OCI-M1 (cell line): Measurements from ENCODE around the gene TIFAB.

Source experiments
- DNase-seq: peaks from one replicate; lab custom pipeline; 2025; lab: John Stamatoyannopoulos, UW

TIFAB gene, protein sequence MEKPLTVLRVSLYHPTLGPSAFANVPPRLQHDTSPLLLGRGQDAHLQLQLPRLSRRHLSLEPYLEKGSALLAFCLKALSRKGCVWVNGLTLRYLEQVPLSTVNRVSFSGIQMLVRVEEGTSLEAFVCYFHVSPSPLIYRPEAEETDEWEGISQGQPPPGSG

DNA sequence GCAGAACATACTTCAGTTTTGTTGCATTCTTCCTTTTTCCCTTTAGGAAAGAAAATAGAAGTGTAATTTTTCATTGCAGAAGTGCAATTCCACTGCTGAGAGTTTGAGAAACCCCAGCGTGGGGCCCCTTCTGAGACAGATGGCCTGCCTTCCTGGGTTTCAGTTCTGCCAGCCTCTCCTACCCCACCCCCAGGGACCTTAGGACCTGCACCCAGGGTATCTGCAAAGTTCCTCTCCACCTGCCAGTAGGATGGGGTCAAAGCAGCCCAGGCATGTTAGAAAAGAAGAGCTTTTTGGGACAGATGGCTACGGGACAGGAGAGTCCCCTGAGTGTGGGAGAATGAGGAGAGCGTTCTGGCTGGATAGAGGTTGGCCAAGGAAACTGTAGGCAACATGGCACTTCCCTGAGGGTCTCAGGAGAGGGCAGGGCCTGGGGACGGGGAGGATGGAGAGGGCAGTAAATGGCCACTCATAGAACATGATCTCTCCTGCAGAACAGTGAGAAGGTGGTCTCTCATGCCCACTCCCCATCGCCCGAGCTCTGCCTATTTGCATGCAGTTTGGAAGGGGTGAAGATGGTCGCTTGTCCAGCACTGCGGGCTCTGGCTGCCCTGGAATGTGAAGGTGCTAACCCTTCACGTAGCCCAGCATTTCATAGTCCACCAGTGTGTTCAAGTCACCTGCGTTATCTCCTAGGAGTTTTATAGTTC, at the start of gene TIFAB:
Gene TIFAB (minus strand): TSS at position 31 of the 710 bp plus-strand sequence. CDS start 2,412 bp downstream, outside the sequence.
- no peak for DNase-seq

DNA sequence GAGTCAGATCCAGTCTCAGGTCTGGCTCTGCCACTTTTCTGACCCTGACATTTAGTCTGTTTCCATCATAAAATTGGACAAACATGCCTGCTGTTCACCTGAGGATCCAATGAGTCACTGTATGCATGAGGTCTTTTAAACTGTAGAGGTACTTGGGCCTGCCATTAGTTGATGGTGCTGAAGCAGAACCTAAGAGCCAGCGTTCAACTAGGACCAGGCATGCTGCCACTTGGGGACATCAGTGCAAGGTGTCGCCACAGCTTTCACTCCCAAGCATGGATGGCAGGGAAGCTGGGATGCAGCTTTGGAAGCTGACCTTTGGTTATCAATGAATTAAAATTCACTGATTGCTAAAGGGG, 46.5 kb upstream of the TIFAB start:
- DNase-seq, result no peak

DNA sequence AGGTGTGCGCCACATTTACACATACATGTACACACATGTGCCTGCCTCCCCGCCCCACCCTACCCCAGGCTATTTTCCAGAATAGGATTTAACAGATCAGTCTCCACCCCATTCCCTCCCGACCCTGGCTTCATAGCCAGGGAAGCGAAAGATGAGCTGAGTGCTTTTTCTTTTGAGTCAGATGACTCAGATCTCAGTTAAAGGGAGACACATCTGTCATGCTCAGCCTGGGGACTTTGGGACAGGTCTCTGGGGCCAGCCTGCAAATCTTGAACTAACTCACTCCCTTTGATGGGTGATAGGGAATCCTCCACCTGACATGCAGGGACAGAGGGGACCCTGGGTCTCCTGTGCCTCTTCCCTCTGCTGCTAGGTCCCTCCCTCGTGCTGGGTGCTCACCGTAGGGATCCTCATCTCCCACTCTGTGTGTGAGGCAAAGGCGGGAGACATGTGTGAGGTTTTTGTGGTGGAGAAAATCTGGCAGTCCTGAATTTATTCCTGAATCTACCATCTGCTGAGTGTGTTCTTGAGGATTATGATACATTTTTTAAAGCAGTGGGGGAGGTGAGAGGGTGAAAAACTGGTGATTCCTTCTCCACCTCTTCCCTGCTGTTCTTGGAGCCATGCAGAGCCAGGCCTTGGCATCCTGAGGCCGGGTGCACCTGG, 46.0 kb upstream of the TIFAB start:
- no peak for DNase-seq

DNA sequence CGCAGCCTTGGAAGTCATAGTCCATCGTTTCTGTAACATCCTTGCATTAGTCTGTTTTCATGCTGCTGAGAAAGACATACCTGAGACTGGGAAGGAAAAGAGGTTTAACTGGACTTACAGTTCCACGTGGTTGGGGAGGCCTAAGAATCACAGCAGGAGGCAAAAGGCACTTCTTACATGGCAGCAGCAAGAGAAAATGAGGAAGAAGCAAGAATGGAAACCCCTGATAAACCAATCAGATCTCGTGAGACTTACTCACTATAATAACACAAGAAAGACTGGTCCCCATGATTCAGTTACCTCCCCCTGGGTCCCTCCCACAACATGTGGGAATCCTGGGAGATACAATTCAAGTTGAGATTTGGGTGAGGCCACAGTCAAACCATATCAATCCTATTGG, 43.4 kb upstream of the TIFAB start:
- peak; percentile 78 for DNase-seq

DNA sequence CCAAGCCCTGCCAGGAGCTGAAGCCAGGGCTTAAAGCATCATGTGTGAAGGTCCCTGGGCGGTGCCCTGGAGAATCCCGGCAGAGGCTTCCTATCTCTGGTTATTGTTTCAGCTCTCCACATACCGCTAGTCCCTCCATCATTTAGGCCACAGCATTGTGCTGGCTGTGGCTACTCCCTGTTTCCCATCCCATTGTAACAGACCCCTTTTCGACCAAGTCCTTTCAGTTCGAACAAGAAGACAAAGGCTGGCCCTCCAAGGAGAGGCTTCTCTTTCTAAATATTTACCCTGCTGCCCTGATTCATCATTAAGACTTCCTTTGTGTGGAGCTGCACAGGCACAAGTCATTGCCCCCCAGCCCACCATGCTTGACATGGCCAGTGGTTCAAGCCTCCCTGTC, 42.0 kb upstream of the TIFAB start:
- DNase-seq, result no peak

DNA sequence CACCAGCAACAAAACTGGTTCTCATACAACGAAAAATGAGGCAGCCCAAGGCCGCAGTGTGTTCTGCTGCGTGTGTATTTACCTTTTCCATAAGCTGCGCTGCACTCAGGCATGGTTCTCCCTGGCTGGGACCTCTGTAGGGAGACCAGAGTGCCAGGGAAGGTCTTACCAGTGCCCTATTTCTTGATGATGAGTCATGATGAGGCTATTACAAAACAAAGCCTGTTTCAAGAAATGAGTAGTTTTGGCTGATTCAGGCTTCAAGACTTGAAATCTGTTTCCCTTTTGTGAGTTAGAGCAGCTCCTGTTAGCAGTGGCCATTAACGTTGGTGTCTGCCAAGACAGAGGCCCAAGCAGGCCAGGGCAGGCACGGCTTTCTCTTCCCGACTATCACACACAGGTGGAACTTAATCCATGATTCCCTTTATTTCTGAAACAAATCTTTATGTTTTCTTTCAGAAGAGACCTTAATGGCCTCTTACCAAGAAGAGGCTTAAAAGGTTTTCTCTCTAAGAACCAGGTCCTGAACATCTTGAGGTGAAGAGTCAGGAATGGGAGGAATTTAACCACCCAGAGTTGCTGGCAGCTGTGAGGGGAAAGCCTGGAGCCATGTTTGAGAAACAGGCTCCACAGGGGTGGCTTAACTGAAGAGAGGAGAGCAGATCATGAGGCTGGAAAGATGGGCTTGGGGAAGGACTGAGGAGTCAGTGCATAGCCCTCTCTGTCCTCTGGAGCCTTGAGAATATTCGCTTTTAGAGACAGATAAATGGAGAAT, 41.4 kb upstream of the TIFAB start:
- DNase-seq, result peak; percentile 13

DNA sequence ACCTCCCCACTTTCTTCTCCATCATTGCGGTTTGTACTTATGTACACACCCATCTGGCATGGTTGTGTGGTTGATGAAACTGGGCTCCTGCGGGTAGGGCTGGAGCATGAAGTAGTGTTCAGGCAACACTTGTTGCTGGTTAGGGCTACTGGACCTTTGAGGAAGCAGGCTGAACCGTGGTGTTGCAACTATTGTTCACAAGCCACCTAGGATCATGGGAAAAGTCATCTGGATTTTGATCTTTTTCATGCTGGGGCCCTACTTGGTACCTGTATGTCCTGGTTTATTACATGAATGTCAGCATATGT, 40.1 kb upstream of the TIFAB start:
- DNase-seq, result no peak

DNA sequence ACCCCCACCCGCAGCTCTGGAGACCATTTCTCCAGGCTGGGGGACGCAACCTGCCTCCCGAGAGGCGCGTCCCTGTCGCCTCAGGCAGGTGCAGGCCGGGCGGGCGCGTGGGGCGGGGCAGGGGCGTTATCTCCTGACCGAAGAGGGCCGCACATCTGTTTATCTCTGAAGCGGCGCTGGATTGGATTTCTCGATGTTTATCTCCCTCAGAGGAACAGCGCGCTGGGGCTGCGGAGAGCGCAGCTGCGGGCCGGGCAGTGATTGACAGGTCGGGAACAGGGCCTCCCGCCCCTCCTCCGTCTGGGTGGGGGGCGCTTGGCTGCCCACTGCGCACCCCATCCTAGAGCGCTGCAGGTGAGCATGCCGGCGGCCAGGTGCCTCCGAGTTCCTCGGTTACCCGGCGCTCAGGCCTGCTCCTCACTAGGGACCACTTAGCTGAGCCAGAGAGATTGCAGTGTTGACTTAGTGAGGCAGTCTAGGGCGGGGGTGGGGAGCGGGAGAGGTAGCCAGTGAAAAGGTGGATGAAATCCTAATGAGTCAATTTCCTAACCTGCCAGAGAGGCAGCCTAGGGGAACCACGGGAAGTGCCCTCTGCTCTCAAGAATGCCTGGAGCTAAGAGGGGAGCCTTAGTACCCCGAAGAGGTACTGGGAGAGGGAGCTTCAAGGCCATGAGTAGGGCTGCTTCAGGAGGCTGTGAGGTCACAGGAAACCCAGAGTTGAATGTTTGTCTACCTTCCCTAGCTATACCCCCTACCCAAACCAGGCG, 39.6 kb upstream of the TIFAB start:
- no peak for DNase-seq

DNA sequence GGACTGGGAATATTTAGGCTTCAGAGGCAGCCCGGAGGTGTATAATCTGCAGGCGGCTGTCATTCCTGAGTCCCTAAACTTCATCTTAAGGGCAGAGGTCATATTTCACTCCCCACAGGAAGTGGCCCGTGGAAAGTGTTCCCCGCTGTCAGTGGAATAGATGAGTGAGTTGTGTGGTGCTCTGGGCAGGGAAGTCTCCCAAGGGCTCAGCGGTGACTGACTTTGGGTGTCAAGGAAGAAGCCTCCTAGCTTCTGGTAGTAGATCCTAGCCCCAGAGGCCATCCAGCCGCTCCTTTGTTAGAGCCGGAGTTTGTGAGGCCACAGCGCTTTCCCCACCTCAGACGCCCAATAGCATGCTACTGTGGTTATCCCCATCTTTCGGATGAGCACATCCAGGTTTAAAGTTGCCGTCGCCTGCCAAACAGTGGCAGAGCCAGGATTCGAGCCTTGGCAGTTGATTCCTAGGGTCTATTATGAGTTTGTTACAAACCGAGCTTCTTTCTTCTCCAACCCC, 38.9 kb upstream of the TIFAB start:
- no peak for DNase-seq

DNA sequence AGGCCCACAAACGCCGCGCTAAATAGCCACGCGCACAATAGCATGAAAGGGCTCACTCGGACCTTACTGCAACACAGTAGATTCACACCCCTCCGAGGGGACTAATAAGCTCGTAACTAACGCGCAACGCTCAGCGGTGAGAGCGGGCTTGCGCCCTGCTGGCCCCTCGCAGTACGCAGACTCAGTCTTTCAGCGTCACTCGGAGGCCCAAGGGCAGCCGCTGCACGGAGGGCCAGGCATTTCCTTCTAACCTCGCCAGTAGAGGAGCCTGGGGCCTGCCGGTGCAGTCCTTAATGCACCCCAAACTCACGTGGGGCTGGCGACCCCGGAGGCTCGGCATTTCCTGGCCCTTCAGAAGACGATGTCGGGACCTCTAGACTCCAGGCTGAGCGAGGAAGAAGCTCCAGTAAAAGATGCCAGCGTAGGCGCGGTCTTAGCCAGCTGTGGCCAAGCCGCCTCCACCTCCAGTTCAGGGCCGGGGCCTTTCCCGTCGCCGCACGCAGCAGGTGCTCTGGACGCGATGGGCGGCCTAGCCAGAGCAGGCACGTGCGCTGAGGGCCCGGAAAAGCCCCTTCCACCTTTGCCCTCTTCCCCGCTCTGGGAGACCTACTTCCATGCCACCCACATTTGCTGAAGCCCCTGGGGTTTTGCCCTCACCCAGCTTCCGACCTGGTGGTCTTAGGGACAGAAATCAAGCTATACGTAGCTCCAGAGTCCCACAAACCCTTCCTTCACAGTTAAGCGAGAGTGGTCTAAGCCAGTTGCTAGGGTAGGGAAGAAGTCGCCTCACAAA, 38.3 kb upstream of the TIFAB start:
- no peak for DNase-seq

DNA sequence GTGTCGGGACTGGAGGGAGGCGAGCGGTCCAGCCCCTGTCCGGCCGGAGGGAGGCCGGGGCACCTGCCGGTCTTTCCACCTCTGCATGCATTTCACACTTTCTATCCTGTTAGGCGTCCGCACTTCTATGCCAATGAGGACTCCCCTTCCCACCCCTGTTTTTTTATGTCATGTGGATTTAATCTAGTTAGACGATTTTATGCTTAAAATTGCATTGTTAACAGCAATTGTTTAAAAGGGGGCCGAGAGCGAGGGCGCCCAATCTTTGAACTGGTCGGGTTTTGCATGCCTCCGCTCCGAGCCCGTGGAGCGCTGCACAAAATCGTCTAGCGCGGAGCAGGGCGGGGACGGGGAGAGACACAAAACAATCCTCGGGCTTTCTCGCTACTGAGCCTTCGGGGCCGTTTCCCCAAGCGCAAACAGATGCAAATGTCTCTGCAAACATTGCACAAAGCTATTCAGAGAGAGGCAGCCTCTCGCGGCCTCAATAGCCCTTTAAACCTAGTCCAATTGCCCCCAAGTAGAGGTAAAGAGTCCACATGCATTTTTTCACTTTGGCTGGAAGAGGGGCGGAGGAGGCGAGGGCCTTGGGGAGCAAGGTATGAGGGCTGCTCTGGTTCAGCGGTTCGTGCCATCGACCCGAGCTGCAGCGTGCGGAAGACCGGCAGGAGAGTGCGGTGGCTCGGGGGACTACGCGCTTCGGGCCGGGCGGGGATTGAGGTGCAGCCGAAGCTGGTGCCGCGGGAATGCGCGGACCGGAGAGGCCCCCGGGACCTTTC, 37.5 kb upstream of the TIFAB start:
- DNase-seq, result no peak

DNA sequence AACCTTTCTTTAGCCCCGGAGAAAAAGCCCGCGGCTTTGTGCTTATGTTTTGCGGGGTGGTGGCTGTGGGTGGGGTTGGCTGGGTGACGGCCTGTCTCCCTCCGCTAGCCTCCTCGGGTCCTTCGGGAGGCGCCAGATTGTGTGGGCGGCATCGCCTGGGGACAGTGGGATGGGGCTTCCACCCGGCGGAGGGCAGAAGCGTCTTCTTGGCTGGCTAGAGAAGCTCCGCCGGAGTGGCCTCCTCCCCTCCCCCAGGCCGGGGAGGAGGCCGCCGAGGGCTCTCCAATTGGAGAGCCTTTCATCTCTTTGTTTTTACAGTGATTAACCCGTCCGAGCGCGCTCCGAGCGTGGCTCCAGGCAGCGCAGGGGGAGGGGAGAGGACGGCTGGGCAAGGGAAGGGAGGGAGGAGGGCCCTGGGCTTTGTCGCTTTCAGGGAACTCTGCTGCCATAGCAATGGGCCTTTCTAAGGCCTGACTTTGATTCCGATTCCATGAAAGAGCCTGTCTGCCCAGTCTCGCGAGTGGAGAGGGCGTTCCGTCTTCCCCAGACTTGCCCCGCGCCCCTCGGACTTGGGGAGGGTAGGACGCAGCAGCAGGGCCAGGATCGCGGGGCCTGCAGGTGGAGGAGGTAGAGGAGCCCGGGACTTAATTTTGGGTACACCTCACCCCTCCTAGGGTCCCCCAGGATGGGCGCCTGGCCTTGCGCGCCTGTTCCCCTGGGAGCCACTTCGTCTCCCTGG, 36.7 kb upstream of the TIFAB start:
- no peak for DNase-seq

DNA sequence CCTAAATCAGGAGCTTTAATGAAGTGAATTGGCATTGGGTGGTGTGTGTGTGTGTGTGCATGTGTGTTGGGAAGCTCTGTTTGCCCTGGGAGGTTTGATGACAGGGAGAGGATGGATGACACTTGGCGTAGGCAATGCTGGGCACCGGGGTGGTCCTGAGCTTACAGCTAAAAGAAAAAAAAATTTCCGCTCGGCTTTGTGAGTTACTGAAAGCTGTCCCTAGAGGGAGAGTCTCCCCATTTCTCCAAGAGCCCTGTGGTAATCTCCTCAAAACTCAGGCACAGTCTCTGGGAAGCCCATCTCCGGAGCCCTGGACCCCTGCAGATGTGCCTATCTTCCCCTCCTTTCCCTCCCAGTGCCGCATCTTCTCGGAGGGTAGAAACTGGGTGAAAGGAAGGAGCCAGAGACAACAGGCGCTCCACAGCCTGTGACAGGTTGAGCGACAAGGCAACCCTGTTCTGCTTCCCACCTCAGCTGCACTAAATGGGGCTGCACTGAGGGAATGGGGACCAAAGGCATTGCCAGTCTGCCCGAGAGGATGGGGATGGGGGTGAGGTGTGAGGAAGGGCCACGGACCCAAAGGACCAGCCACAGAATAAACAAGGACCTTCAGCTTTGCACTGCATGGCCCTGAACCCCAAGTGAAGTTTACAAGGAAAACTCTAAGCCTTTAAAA, 35.8 kb upstream of the TIFAB start:
- DNase-seq, result no peak

DNA sequence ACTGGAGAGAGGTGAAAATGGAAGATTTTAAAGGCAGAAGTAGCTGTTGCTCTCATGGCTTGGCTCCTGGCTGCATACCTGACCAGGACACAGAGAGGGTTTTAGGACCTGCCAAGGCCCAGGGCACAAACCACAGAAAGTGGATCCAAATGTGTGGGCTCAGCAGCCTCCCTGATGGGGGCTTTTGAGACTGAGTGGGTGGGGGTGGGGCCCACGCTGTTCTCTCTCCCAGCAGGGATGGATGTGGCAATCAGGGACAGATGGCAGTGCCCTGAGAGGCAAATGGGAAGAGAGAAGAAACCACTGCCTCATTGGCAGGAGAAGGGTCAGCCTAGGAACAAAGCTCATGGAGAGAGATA, 34.9 kb upstream of the TIFAB start:
- no peak for DNase-seq

DNA sequence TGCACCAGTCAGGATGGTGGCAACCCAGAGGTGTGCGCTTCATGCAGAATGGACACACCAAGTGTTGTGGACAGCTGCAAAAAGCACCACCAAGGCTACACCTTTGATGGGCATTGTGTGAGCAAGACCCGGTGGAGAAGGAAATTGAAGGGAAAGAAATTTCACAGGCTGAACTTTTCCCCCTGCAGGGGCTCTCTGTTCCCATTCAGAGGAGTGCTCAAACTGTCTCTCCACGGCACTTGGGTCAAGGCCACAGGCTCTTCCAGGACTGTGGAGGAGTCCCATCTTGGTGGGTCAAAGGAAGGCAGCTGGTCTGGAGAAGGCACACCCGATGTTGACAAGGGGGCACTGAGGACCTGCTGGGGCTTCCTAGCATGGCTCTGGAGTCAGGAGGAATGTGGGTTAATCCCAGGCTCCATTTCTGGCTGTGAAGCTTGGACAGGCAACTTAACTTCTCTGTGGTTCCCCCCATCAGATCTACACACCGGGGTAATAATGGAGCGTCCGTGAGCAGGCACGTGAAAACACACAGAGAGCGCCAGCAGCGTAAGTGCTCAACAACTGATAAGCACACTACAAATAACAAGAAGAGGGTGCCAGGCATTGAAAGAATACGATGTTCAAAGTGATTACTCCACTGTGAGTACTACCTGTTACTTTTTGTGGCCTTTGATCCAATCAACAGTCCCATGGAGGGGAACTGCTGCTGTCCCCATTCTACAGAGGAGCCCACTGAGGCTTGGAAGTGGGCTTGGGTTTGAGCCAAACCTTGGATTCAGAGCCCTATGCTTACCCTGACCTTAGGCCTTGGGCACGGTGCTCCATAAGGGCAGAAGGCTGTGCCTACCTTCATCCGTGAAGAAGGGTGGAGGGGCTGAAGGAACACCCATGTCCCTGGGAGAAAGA, 34.2 kb upstream of the TIFAB start:
- no peak for DNase-seq

DNA sequence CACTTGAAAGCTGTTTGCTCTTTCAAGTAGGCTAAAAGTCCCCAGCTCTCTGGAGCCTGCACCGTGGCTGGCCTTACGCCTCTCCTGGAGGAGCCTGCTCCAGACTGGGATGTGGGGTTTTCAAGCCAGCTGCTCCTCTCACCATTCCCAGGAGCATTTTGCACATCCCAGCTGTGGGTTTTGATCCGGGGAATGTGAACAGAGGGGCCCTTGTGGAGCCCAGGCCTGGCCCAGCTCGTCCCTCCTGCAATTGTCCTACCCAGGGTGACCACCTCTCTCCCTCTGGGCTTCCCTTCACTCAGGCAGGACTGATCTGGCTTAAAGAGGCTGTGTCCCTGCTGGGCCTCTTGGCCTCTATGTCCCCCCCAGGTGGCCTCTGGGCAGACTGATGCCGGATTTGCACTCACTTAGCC, 32.5 kb upstream of the TIFAB start:
- no peak for DNase-seq

DNA sequence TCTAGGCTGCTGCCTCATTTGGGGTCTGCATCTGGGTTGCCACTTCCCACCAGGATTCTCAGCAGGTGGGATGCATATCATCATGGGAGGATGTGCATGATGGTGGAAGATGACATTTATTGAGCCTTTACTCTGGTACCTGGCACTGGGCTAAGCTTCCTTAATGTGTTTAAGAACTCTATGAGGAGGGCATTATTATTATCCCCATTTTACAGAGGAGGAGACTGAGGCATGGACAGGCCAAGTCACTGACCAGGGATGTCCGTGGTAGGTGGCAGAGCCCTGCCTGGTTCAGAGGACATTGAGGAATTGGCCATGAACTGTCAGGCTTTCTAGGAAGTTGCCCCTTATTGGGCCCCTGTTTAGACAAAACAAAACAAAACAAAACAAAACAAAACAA, 31.1 kb upstream of the TIFAB start:
- no peak for DNase-seq

DNA sequence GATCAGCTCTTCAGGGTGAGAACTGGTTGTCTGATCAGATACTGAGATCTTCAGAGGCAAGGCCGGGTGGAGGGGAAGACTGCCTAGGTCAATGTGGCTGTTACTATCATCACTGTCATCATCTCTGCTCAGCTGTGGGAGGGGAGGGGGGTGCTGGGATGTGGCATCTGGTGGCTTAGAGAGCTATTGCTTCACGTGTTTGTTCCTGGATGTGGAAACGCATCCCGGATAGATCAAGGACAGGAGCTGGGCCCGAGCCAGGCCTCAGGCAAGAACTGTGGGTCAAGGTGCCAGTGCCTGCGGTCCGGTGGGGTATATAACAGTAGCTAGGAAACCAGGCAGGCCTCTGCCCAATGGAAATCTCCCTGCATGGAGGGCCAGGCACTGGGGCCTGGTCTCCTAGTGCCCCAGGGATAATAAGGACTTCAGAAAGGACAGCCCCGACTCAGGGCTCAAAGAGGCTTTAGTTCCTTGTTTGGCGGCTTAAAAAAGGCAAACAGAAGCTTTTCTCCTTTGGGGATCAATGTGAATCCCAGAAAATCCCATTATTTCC, 30.3 kb upstream of the TIFAB start:
- DNase-seq, result peak; percentile 89
